LNCaP clone FGC (cell line): Measurements from ENCODE around the gene DTX1.
A peak's percentile ranks its signal among the peaks of the same experiment; 100 is the strongest.

Experiments used
- DNase-seq: peaks from one replicate; pipeline ENCODE4 v3.0.0-alpha.2; 2011; ENCODE audit warnings: low read depth
- H3K4me3 ChIP-seq: 2 replicates; pipeline ENCODE4 v1.5.1; 2011; ENCODE audit warnings: mild to moderate bottlenecking, low read depth, low read length, control low read depth
- CTCF ChIP-seq: IDR thresholded peaks from 2 replicates; pipeline ENCODE4 v1.5.1; 2012; ENCODE audit warnings: mild to moderate bottlenecking; ENCODE audit not compliant: control insufficient read depth, insufficient read depth; ENCODE audit errors: extremely low read depth

DTX1 gene

GRCh38 chr12:113022563-113023297 lies 33.8 kb upstream of the DTX1 start:
- no peak overlapping the region for H3K4me3 ChIP-seq
- no peak for DNase-seq
- no peak for TF ChIP-seq CTCF

DNA sequence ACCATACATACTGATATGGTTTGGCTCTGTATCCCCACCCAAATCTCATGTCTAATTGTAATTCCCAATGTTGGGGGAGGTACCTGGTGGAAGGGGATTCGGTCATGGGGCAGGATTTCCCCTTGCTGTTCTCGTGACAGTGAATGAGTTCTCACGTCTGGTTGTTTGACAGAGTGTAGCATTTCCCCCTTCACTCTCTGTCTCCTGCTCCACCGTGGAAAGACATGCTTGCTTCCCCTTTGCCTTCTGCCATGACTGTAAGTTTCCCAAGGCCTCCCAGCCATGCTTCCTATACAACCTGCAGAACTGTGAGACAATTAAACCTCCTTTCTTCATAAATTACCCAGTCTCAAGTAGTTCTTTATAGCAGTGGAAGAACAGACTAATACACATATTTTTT lies 28.8 kb upstream of the DTX1 start:
- DNase-seq, result no peak
- no peak overlapping the region for H3K4me3 ChIP-seq
- TF ChIP-seq CTCF, result no peak

- DNase-seq, result peak; percentile 7
- H3K4me3 ChIP-seq, result no peak overlapping the region
- peak; percentile 71 for TF ChIP-seq CTCF
Observed at GRCh38 chr12:113030875-113031525, 25.5 kb upstream of the DTX1 start.

- H3K4me3 ChIP-seq, result no peak overlapping the region
- DNase-seq, result no peak
- TF ChIP-seq CTCF, result no peak
Observed at GRCh38 chr12:113039911-113040445, 16.6 kb upstream of the DTX1 start.

DNA sequence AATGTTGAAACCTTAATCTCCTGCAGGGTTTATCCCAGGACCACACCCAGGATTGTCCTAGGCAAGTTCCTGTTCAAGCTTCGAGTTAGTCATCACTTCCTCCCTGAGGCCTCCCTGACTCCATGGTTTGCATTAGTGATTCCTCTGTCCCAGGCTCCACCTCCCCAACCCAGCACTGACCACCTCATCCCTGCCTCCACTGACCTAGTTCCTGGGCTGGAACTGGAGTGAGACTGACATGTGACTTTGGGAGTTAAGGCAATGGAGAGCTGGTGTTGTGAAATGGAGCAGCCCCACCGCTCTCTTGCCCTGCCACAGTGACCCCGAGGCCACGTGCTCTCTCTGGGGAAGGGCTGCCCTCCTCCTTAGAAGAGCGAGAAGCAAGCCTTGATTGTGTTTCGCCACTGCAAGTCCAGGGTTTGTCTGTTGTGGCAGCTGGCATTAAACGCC lies 15.8 kb upstream of the DTX1 start:
- TF ChIP-seq CTCF, result no peak
- DNase-seq, result no peak
- no peak overlapping the region for H3K4me3 ChIP-seq

GRCh38 chr12:113041560-113041959 lies 15.0 kb upstream of the DTX1 start:
- H3K4me3 ChIP-seq, result no peak overlapping the region
- TF ChIP-seq CTCF, result no peak
- DNase-seq, result no peak

DNA sequence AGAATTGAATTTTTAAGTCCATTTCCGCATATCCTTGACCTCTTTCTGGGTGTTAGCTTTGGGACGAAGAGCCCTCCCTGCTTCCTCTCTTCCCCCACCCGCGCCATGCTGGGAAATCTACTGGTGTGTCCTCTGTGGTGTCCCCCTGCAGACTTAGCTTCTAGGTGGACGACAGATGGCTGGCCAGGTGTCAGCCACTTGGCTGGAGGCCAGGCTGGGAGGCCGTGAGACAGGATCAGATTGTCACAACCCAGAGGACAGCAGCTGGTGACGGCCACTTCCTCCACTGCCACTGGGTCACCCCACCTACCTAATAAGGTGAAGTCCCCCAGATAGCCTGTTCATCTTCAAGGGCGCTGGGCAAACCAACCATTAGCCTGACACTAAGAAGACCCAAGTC lies 13.3 kb upstream of the DTX1 start:
- no peak overlapping the region for H3K4me3 ChIP-seq
- no peak for TF ChIP-seq CTCF
- no peak for DNase-seq
